Measurements from ENCODE around the gene BRD3. TPM values are rescaled to one million over a fixed set of nuclear protein-coding genes. Genes with fewer than 3 reads are reported as not detected.

BRD3 gene
- total and polyA plus RNA-seq, 2 of the 8 experiments (the other 6 are each of a cell fraction or from before 2014, with no cell fraction given) = 31.0 to 82.7 TPM

GRCh38 chr9:134067904-134068743, at the start of gene BRD3 (continued):
- TF ChIP-seq CHD7 (IDR thresholded peaks at IDR 0.05; ENCODE audit: insufficient replicate concordance, low read length) = no peak
- no peak for TF ChIP-seq GABPA (IDR thresholded peaks at IDR 0.05; ENCODE audit: borderline replicate concordance, insufficient read depth, low read length)
- TF ChIP-seq SIN3A (conservative IDR thresholded peaks at IDR 0.05 in 1 of 2, IDR thresholded peaks at IDR 0.05 in 1 of 2; ENCODE audit: low read depth in 1 of 2, low read length in 2 of 2) = peak in 1 of 2 experiments; percentile 69; a peak in 1 of 4 replicates
- TF ChIP-seq FOSL1 (IDR thresholded peaks at IDR 0.05; ENCODE audit: insufficient read depth, low read depth, low read length) = no peak
- TF ChIP-seq RAD21 (IDR thresholded peaks at IDR 0.05 in 1 of 2, conservative IDR thresholded peaks at IDR 0.05 in 1 of 2; ENCODE audit: low read depth in 2 of 2, low read length in 2 of 2) = peak in 1 of 2 experiments; percentile 25; a peak in 2 of 4 replicates
- peak in 1 of 2 experiments; percentile 82; a peak in 2 of 3 replicates for TF ChIP-seq POLR2A (IDR thresholded peaks at IDR 0.05; ENCODE audit: control extremely low read depth in 1 of 2, low read depth in 2 of 2, low read length in 2 of 2)
- TF ChIP-seq SAP30 (IDR thresholded peaks at IDR 0.05; ENCODE audit: insufficient read depth, insufficient replicate concordance, low read length) = no peak
- peak; percentile 40 for TF ChIP-seq SIX5 (IDR thresholded peaks at IDR 0.05; ENCODE audit: low read depth, low read length)
